Right lung (tissue), 5 donors: ENCODE measurements around the gene VWA5B1. TPM values are rescaled to one million over a fixed set of nuclear protein-coding genes. Genes with fewer than 3 reads are reported as not detected.
"Not testable (repeated sequence)": the region's sequence is repeated elsewhere in the genome, so short reads cannot be mapped to it uniquely, and the experiment has no call there.

Experiments
- DNase-seq, 2 donors: peaks; one replicate each; pipeline ENCODE4 v3.0.0-alpha.2; 2013
- polyA plus RNA-seq, 5 donors: library from polyadenylated mRNA; unstranded; fragments of 120-200 nt; gene quantifications; one replicate each; pipeline versions ENCODE4 v1.2.1 to v1.2.3, GENCODE V29; 2013; ENCODE audit warnings: inconsistent platforms in 1 of 5, low replicate concordance in 1 of 5; ENCODE audit not compliant: insufficient read length in 5 of 5, insufficient read depth in 1 of 5

VWA5B1 gene
- polyA plus RNA-seq, 5 donors = 0.45 to 1.2 (median 0.57) TPM

DNA sequence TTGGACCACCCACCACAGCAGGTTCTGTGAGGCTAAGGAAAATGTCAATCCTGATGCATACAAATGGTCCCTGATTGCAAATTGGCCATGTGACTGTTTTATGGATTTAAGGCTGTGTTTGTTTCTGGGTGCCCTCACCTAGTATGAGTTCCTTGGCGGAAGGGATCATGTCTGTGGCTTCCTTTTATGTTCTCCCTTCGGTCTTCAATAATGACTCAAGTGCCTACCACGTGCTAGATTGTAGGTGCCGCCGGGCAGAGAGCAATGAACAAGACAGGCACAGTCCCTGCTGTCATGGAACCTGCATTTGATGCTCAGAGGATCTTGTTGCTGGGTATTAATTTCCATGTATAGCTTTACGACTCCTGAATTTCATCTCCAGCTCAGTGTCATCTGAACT, 9.8 kb upstream of the VWA5B1 start:
- DNase-seq = no peak

DNA sequence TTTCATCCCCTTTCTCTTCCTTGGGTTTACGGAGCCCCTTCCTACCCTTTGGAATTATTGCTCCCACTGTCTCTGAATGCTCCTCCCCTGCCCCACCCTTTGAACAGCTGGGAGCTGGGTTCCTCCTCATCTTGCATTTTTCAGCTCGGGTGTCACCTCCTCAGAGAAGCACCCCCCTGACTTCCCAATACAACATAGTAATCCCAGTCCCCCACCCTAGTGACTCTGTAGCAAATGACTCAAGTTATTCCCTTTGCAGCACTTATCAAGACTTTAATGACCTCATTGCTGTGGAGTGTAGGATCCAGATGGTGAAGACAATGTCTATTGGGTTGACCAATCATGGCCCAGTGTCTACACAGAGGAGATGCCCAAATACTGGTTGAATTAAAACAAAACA, 8.9 kb upstream of the VWA5B1 start:
- DNase-seq = no peak

DNA sequence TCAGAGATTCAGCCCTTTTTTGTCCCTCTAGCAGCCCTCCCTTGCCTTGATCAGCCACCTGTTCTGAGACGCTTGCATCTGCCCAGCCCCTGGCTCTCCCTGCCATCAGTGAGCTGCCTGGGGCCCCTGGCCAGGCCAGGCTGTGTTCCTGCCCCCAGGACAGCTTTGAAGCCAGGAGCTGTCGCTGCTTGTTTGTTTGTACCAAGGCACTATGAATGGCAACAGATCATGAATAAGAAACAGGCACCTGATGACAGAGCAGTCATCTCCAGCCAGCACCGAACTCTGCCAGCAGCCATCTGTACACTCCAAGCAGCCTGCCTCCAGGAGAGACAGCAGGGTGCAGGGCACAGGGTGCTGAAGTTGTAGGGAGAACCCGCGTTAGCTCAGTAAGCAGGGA, 8.1 kb upstream of the VWA5B1 start:
- no peak for DNase-seq

DNA sequence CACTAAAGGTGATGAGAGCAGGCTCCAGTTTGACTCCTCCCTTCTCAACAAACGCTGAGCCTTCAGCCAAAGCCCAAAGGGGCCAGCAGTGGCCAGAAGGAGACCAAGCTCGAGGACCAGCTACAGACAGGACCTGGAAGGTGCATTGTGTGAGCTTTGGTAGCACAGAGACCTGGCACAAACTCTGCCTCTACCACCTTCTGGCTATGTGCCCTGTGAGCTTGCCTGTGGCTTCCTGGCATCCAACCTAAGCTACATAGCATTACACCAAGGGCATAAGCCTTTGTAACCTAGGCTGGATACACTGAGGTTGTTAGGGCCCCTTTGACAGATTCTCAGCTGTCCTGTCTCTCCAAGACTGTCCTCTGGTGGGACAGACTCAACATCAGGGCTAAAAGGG, 6.6 kb upstream of the VWA5B1 start:
- DNase-seq = no peak

DNA sequence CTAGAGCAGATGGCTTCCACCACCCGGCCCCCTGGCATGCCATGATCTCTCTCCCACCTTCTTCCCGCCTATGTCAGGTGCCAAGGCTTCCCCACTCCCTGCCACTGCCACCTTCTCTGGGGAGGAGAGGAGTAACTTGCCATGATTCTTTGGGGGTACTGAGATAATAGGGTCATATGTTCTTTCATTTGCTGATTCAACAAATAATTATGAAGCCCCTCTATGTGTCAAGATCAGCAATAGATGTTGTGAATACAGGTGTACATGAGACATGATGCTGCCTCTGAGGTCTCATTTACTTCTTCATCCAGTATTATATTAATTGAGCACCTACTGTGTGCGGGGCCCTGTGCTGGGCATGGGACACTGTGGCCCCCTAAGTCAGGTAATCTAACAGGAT, 6.0 kb upstream of the VWA5B1 start:
- no peak for DNase-seq

DNA sequence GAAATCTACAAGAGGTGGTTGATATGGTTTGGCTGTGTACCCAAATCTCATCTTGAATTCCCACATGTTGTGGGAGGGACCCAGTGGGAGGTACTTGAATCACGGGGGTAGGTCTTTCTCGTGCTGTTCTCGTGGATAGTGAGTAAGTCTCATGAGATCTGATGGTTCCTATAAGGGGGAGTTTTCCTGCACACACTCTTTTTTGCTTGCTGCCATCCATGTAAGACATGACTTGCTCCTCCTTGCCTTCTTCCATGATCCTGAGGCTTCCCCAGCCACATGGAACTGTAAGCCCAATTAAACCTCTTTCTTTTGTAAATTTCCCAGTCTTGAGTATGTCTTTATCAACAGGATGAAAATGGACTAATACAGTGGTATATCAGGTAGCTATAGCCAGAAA, 5.2 kb upstream of the VWA5B1 start:
- DNase-seq = no peak

DNA sequence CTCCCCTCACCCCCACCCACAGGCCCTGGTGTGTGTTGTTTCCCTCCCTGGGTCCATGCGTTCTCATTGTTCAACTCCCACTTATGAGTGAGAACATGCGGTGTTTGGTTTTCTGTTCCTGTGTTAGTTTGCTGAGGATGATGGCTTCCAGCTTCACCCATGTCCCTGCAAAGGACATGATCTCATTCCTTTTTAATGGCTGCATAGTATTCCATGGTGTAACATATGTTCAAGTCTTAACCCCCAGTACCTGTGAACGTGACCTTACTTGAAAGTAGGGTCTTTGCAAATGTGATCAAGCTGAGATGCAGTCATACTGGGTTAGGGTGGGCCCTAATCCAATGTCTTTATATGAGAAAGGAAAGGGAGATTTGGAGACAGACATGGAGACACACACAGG, 3.0 kb upstream of the VWA5B1 start:
- not testable (repeated sequence) for DNase-seq

DNA sequence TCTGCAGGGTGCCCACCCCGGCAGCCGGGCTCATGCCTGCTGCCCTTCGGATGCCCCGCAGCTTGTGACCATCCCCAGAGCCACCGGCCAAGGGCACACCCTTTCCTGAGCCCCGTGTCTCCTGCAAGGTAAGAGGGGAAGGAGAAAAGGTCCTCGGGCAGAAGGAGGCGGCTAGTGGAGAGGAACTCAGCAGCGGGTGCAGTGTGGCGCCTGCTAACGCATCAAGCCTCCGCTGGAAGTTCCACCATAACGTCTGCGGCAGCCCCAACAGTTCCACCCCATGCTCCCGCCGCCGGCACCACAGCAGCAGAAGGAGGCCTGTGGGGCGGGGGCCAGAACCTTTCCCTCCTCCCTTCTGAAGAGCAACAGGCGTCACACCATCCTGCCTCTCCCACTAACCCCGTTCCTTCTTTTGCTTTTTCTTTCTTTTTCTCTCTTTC, 990 bp downstream of the VWA5B1 start:
- DNase-seq = no peak

DNA sequence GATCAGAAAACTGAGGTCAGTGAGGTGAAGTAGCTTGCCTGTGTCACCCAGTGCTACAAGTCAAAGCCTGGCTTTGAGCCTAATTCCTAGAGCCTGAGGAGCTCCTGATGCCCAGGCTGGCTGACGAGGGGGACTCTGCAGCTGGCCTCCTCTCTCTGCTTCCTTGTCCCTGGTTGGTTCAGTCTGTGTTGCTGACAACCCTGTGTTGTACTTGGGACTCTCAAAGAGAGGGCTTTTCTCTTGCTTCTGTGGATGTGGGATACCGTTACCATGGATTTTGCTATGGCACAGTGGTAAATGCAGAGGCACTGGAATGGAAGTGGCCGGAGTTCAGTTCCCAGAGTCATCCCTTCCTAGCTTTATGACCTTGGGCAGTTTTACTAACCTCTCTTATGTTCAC, 8.0 kb downstream of the VWA5B1 start:
- DNase-seq = no peak

DNA sequence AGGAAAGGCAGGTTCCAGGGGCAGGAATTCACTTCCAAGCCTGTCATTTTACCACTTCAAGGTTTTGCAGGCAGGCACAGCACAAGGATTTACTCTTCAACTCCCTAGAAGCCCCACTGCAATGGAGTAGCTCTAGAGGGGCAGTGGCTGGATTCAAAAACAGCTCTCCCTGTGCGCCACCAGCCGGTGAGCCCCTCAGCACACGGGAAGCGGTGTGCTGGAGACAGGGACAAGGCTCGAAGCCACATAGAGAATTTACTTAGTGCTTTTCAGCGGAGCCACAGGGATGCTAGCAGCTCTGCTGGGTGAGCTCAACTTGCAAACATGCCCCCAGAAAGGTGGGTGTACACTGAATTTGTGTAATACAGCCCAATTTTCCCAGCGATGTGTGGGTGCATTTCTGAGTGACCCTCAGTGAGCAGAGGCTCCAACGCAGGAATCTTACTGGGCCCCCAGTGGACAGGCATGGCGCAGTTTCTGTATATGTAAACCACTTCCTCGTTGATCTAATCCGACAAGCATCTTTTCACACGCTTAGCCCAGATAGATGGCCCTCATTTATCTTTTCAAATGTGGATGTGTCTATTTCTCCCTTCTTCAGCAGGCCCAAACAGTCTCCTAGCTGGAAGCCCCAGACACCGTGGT, 10.9 kb downstream of the VWA5B1 start:
- no peak for DNase-seq

DNA sequence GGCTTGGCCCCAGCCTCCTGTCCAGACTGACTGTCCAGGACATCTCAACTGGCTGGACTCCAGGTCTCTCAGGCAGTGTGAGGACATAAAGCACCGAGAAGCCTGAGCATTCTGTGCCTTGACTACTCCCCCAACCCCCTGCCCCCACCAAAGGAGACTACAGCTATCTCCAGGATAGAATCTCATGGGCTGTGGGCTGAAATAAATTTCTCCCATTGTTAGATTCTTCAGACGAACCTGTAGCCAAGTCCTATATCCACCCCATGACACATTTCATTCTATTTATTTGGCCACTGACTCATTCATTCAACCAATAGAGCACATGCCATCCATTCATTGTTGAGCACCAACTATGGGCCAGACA, 11.4 kb downstream of the VWA5B1 start:
- no peak for DNase-seq

DNA sequence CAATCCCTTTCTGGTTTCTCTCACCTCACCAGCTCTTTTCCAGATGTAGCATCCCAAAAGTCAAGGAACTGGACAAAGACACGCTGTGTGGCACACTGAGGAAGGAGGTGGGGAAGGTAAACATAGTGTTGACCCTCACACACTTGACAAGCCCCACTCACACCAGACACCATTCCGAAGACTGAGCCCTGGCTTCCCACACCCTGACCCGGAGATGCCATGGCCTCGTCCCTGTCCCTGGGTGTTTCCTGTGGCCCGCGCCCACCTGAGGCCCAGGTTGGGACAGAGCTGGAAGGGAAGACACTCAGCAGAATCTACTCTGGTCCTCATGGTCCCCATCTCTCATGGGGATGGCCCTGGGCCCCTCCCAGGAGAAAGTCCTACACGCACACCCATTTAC, 16.4 kb downstream of the VWA5B1 start:
- DNase-seq = no peak

DNA sequence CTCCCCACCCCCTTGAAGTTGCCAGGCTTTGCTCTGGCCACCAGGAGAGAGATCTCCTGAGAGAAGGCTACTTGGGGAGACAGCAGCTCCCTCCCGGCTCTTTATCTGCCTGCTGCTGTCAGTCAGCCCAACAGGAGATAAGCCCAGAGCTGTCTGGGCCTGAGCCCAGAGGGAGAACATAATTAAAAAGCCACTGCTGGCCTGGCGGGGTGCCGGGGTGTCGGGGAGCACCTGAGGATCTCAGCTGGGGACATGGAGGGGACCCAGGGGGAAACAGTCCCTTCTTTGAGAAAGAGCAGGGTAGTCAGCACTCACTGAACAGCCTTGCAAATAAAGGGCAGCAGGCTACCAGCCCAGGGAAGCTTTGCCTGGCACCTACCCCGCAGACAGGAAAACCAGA, 17.9 kb downstream of the VWA5B1 start:
- DNase-seq = no peak

DNA sequence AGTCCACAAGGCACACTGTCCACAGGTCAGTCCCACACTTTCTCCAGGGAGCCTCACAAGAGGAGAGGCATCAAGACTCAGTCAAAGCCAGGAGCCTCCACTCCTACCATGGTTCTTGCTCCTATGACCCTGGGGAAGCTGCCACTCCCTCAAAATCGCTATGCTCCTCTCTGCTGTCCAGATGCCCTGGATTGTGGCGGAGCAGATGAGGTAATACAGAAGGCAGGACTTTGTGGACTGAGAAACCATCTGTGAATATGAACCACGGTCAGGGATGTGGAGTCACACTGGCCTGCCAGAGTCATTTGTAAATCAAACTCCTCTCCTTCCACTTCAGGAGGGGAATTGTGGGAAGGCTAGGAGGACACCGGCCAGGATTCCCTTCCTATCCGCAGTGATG, 20.6 kb downstream of the VWA5B1 start:
- no peak for DNase-seq

DNA sequence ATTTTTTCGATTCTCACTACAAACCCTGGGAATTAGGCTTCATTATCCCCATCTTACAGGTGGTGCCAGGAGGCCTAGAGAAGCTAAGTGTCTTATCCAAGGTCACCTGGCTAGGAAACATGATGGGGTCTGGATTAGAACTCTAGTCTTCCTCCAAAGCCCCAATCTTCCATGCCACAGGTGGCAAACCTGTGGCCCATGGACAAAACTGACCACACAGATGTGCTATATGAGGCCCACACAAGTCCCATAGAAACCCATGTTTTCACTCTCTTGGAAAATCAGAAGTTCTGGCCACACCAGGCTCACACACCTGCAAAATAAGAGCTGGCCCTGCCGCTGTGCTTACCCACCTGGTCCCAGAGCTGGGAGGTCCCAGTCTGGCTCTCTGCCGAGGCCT, 21.6 kb downstream of the VWA5B1 start:
- no peak for DNase-seq

DNA sequence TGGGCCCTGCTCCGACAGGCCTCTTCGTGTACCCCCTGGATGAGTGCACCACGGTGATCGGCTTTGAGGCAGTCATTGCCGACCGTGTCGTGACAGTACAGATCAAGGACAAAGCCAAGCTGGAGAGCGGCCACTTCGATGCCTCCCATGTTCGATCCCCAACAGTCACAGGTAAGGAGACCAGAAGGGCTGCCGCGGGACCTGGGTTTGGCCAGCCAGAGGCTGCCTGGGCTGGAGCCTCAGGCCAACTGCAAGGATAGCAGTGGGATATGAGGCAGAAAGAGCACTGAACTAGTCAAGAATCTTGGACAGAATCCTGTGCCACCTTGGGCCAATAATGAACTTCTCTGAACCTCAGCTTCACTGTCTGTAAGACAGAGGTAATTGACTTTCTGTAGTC, 22.1 kb downstream of the VWA5B1 start:
- DNase-seq = no peak

DNA sequence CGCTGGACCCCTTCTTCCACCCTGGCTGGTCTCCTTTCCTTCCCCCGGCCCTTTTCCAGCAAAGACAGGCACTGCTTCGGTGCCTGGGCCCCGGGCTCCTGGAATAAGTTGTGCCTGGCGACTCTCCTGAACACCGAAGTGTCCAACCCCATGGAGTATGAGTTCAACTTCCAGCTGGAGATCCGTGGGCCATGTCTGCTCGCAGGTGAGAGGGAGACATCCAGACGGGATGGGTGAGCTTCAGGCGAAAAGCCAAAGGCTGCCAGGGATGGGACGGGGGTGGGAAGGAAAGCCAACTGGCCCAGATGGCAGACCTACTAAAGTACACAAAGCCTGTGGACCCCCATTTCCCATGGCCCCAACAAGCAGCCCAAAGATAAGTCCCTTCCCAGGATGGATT, 26.8 kb downstream of the VWA5B1 start:
- no peak for DNase-seq

DNA sequence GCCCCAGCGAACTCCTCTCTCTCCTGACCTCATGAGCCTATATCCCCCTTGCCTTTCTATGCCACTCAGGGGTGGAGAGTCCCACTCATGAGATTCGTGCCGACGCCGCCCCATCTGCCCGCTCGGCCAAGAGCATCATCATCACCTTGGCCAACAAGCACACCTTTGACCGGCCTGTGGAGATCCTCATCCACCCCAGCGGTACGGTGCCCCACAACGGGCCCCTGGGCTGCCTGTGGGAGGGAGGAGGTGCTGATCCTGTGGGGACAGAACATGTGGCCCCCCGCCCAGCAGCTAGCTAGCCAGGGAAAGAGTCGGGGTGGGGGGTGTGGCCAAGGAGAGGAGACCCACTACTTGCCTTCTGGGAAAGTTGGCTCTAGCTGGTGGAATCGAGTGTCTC, 27.8 kb downstream of the VWA5B1 start:
- DNase-seq = no peak

DNA sequence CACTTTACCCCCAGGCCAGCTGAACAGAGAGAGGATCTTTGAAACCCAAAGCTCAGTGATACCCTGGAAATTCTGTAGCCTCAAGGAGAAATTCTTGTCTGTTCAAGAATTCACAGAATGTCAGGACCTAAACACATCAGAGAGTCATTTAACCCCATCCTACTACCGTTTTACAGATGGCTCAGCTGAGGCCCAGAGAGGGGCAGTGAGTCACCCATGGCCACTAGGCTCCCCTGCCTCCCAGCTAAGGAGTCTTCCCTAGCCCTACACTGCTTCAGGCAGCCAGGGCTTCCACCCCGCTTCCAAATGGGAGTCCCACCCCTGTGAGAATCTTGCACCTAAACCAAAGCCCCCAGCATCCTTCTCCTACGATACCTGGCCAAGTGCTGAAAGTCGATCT, 28.3 kb downstream of the VWA5B1 start:
- DNase-seq = no peak

DNA sequence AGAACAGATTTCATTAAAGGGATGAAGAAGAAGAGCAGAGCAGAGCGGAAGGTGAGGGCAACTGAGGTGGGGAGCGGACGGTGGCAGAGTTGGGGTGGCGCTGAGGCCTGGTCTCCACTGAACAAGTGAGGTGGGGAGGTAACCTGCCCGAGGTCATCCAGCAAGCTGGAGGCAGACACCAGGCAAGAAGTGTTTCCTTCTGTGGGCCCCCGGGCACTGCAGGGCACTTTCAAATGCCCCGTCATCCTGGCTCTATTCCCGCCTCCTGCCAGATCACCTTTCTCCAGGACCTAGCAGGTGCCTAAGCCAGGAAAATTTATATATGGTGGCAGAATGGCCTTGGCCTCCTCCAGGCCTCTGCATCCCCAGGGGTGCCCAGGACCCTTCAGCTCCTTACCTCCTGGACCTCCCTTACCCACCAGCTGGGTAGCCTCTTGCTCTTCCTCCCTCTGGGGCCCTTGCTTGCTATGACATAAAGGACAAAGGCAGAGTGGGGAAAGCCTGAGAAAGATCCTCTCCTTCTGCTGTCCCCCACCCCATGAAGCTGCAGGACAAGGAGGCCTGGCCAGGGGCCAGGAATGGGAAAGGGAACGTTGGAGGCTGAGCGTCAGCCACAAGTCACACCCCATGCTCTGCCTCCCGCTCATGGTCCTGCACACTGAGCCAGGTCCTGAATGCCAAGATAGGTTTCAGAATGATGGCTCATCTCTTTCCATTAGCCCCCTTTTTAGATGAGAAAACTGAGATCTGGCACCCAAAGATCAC, 29.0 kb downstream of the VWA5B1 start:
- DNase-seq = no peak

DNA sequence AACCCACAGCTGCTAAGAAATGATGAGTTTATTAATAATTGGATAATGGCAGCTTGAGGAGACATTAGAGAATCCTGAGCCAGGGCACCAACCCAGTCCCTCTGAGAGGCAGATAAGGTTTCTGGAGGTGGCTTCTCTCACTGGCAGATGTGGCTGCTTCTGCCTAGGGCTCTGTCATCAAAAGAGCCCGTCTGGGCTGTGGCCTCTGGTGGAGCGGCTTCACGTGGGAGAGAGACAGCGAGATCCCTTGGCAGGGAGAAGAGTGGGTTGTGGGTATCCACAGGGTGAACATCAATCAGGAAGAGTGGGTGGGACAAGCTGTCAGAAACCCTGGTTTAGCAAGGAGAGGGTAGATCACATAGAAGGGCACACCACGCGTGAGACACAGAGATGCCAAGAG, 30.0 kb downstream of the VWA5B1 start:
- no peak for DNase-seq

DNA sequence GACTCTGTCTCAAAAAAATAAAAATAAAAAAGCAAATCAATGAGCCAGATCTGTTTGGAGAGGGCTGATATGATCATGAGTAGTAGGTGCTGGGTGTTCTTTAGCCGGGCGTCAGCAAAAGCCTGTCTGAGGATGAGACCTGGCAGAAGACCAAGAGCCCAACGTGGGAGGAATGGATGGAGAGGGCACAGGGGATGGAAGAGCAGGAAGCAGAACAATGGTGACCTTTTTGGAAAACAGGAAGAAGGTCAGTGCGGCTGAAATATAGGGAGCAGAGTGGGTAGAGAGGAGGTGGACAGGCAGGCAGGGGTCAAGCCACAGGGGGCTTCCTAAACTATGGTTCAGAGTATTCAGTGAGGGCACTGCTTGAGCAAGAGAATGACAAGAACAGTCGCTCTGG, 30.9 kb downstream of the VWA5B1 start:
- no peak for DNase-seq

DNA sequence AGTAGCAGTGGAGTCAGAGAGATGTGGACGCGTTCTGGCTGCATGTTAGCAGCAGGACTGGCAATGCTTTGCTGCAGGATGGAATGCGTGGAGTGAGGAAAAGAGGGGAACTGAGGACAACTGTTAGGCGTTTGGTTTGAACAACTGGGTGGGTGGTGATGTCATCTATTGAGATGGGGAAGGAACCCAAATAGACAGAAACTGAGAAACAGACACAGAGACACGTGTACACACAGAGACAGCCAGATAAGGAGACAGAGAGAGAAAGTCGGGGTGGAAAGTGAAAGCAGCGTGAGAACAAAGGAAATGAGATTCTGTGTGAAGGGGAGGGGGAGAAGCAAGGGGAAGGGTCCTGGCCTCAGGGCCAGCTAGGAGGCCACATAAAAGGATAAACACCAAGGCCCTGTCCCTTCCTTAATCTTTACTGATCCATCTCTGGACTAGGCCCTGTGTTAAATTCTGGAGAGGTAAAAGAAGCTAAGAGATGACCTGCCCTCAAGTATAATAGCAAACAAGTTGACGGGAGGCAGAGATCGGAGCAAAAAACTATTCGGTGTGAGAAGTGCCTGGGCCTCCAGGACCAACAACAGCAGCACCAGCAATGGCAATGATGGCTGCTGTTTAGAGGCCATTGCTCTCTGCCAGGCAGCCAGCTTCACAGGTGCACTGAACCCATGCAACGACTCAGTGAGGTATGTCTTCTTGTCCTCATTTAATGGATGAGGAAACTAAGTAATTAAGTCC, 31.6 kb downstream of the VWA5B1 start:
- DNase-seq = no peak
